GM18517 (cell line): ENCODE measurements around the gene STARD5.
A peak's percentile ranks its signal among the peaks of the same experiment; 100 is the strongest.
"Not testable (repeated sequence)": the region's sequence is repeated elsewhere in the genome, so short reads cannot be mapped to it uniquely, and the experiment has no call there.

Experiments
- ATAC-seq: cut with Tn5 transposase; IDR thresholded peaks from one replicate; pipeline ENCODE4 v1.9.1; 2021; ENCODE audit warnings: mild to moderate bottlenecking, moderate library complexity; ENCODE audit not compliant: unreplicated experiment

The STARD5 gene, protein sequence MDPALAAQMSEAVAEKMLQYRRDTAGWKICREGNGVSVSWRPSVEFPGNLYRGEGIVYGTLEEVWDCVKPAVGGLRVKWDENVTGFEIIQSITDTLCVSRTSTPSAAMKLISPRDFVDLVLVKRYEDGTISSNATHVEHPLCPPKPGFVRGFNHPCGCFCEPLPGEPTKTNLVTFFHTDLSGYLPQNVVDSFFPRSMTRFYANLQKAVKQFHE

DNA sequence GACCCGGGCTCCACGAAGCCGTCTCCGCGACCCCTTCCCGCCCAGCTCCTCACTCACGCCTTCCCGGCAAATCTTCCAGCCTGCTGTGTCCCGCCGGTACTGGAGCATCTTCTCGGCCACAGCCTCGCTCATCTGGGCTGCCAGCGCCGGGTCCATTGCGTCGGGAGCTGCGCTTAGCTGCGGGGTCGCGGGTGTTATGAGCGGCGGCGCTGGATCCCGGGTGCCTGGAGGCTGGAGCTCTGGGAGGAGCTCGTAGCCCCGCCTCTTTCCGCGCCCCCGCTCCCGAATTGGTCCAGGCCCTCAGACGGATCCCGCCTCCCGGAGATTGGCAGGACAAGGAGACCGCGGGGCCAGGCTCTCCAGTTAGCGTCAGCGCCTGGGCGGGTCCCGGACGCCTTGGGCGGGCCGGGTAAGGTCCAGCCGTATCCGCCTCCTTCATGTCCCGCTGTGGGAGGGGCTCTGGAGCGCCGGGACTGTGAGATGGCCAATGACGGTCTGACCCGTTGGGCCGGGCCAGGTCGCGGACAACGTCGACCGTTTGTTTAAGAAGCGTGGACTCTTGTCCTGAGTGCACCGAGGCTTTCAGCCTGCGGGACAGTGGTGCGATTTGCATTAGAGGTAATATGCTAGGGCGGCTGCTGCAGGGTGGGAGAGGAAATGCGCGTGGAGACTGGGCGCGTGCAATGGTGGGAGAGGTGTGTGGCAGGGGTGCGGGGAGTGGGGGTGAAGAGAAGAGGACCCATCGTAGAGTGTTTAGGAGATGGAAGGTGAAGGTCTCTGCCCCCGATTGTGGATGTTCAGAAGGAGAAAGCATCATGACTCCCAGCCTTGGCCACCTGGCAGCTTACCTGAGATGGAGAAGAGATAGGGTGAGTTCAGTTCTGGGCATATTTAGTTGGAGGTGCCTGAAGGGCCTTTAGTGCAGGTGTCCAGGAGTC lies at the start of gene STARD5:
STARD5 (minus strand) TSS at position 198 of the 938 bp plus-strand sequence; CDS start at position 156, 42 bp downstream.
- ATAC-seq, result peak; percentile 92

DNA sequence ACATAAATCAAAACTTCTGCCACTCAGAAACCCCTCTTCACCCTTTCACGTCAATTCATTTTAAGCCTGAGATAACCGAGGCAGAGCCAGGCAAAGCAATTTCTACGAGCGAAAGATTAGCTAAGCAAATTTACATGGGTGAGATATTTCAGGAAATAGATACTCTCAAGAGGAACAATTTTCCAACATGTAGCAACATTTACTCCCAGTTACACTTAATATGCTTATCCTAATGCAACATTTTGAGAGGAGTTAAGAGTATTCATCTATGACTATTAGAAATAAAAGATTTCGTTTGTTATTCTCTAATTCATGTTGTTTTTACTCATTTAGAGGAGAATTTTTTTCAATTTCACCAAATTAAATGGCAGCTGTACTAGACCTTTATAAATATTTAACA lies 49.2 kb upstream of the STARD5 start:
- no peak for ATAC-seq

DNA sequence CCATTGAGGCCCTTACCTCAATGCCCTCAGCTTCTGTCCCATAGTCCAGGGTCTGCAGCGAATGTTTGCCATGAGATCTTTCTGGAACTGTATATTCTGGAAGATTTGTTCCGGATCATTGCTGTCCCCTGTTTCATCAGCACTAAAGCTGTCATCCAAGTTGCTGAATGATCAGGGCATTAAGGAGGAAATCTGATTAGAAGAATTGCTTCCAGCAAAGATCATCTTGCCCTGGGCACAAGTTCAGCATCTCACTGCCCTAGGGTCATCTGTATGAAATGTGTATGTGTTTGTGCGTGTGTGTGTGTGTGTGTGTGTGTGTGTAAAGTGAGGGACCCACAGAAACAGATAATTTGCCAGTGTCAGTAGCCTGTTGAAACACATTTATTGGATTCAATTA lies 48.6 kb upstream of the STARD5 start:
- ATAC-seq, result no peak

DNA sequence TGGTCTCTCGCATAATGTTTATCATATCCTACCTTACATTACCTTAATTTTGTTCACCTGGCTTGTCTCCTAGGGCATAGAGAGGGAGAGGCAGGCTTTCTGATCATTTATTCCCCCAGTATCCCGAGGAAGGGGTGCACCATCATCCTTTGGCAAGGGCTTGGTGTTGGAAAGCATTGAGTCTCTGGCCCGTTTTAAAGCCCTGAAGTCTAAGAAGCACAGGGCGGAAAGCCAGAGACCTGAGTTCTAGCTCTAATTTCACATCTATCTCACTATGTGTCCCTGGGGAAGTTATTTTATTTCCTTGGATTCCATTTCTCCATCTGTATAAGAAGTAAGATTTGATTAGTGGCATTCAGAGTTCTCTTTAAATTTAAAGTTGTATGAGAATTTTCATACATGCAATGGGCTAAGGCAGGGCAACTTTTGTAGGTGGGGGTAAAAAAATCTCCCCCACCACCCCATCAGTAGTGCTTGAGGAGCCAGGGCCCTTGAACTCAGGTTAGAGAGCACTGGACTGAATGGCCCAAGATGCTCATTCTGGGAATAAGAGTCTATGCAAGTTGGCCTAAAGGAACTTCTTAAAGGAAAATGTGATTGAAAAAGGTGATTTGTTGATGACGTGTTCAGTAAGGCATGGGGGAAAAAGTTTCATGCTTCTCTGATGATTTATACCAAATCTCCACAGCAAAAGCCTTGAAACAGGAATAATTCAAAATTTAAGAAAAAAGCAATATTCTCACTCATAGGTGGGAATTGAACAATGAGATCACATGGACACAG lies 40.0 kb upstream of the STARD5 start:
- ATAC-seq, result no peak

DNA sequence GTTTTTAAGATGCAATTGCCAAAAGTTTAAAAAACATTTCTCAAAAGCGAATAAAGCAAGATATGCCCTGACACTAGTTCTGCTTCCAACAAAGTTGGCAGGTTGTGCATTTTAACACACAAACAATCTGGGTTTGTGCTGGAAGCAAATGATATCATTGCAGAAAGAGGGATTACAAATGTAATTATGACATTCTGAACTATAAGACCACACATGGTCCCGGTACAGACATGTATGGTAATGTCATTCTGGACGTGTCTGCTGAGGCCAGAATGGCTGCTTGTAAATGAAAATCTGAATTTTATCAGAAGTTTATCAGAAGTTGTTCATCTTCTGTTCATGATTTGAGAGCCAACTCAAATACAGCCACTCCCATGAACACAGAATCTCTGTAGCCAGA lies 39.3 kb upstream of the STARD5 start:
- no peak for ATAC-seq

DNA sequence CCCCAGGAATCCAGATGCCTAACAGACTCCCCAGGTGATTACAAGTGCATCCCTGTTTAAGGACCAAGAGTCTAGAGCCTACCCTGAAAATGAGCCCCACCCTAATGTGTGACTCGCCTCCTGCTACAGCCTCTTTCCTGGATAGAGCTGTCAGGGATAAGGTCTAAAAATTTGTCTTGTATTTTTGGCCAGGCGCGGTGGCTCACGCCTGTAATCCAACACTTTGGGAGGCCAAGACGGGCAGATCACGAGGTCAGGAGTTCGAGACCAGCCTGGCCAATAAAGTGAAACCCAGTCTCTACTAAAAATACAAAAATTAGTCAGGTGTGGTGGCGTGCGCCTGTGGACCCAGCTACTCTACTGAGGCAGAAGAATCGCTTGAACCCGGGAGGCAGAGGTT lies 38.8 kb upstream of the STARD5 start:
- no peak for ATAC-seq

DNA sequence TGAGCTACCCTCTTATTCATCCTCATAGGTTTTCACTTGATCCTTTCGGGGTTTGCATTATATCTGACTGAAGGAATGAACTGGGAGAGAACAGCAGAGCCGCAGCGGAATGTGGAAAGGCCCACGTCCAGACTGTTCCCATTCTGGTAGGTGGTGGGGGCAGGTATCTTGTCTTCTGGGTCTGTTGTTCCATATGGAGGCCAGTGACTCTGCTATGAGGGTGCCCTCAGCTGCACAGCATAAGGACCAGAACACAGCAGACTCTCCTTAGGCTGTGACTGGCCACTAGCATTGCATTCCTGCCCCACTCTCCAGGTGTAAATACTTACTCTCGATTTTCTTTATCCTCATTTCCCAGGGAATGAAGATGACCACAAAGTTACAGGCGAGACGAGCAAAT lies 38.0 kb upstream of the STARD5 start:
- ATAC-seq, result no peak

DNA sequence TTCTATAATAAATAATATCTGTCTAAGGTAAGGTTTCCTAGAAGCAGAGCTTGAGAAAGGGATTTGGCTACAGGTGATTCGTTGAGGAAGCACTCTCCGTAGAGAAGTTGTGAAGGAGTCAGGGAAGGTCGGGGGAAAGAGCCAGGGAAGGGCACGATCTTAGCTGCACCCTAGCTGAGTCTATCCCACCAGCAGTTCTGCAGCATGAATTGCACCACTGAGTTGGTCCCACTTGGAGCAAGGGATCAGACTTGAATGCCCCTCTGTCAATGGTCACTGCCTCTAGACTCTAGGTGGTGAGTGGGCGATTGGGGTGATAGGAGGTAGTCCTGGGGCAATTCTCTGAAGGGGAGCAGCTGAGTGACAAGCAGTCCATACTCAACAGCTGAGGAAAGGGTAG lies 36.5 kb upstream of the STARD5 start:
- no peak for ATAC-seq

DNA sequence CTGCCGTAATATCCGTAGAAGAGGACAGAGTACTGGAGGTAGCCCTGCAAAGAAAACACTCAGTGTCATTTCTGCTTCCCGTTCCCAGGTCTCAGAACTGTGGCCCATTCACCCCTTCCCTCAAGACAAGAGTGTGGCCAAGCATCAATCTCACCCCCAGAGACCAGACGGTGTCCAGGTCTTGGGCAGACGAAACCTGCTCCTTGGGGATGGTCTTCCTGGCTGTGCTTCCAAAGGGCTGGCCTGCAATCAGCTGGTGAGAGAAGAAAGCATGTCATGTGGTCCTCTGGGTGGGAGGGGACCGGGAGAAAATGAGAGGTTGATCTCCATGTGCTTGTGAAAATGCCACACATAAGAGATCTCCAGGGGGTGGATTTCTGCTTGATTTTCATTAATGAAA lies 34.3 kb upstream of the STARD5 start:
- ATAC-seq, result no peak

DNA sequence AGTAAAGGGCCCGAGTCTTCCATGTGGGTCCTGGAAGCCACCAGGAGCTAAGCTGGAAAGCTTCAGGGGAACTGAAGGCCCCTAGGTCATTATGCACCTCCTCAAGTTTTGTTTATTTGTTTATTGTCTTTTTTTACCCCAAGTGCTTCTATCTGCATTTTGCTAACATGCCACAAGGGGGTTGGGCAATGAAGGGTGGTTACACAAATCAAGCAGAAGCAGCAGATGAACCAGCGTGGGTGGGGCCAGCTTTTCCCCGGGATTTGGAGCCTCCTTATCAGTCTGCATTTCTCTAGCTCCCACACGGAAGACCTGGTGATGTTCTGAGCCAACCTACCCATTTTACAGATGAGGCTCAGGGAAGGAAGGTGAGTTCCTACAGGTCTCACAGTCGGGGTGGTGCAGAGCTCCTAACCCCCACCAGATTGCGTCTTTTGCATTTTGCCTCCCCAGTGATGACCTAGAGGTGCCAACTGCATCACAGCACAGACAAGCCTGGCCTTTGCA lies 33.3 kb upstream of the STARD5 start:
- ATAC-seq, result no peak

DNA sequence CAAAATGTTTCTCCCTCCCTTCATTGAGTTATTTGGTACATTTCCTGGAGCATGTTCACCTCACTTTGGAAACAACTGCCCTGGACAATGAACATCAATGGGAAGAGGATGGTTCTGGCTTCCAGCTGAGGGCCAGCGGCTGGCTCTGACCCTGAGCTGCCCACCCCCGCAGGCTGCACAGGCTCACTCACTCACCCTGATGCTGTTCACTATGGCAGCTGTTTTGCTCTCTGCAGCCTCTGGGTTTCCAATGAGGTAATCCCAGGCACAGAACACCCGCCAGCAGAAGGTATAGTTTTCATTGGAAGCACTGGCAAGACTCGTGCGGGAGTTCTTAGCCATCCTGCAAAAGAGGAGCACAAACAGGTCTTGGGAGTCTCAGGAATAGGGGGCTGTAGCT lies 32.3 kb upstream of the STARD5 start:
- ATAC-seq, result no peak

DNA sequence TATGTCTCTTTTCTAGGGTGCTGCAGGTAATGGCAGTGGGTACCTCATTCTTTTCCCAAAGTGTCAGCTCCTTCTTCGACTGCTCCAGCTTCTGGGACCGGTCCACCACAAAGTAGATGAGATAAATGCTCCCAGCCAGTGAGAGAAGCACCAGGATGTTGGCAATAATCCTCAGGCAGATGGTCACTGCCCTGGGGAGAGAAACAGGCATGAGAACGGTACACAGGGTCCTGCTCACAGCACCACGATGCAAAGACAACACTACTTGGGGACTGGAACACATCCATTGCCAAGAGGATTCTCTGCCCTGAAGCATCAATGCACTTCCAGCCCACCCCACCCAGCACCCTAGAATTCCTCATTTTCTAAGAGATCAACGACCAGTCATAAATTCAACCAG lies 27.7 kb upstream of the STARD5 start:
- ATAC-seq, result no peak

DNA sequence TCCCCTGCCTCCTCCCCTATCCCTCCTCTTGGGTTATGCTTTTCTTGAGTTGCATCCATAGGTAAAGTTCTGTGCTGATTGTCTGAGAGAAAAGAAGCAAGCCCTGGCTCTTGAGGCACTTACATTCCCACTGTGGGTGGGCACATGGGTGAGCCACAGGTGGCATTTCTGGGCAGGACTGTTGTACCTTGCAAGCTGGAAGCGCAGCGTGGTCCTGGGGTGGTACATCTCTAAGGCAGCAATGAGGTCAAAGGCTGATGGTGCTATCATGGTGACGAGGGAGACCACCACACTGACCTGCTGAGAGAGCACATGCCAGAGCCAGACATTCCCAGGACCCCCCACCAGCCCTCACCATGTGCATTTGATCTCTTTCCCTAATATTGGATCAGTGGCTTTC lies 25.3 kb upstream of the STARD5 start:
- ATAC-seq, result no peak

DNA sequence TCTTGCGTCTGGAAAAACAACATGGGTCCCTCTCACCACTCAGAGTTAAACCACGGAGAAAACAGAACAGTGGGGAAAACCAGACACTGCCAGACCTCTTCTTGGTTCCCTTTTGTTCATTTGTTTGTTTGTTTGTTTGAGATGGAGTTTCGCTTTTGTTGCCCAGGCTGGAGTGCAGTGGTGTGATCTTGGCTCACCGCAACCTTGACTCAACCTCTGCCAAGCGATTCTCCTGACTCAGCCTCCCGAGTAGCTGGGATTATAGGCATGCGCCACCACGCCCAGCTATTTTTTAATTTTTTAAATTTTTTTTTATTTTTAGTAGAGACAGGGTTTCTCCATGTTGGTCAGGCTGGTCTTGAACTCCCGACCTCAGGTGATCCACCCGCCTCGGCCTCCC lies 24.8 kb upstream of the STARD5 start:
- ATAC-seq, result not testable (repeated sequence)

DNA sequence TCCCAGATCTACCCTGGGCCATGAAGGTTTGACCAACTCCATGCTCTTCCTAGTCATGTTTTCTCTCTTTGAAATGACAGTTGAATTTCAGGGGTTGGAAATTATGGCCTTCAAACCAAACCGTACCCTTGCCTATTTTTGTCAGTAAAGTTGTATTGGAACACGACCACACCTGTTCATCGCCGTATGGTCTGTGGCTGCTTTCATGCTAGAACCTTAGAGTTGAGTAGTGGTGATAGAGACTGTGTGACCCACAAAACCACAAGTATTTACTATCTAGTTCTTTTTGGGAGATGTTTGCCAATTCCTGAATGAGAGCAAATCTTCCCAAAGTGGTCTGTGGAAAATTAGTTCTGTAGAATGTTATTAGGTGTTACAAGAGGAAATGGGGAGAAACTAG lies 24.0 kb upstream of the STARD5 start:
- ATAC-seq, result no peak

DNA sequence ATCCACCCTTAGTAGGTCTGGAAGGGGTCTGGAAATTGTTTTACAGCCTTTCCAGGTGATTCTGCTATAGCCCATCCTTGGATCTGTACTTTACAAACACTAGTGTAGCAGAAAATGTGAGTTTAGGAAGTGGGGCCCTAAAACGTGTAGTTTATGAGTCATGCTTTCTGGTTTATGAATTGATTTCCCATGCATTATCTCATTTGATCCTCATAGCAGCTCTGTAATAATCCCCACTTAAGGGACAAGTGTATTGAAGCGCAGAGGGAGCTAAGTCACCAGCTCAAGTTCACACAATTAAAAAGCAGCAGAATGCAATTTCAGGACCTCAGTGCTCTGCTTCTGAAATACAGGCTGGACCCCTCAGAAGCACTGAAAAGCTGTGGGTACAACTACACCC lies 22.7 kb upstream of the STARD5 start:
- no peak for ATAC-seq

DNA sequence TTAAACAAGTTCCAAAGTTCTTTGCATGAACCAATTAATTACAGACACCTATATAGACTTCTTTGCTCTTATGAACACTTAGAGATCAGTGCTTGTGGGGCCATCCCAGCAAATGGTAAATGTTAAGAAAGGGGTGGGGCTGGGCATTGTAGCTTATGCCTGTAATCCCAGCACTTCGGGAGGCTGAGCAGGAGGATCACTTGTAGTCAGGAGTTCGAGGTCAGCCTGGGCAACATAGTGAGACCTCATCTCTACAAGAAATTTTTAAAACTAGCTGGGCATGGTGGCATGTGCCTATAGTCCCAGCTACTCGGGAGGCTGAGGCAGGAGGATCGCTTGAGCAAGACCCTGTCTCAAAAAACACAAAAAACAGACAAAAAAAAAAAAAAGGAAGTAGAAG lies 19.4 kb upstream of the STARD5 start:
- no peak for ATAC-seq

DNA sequence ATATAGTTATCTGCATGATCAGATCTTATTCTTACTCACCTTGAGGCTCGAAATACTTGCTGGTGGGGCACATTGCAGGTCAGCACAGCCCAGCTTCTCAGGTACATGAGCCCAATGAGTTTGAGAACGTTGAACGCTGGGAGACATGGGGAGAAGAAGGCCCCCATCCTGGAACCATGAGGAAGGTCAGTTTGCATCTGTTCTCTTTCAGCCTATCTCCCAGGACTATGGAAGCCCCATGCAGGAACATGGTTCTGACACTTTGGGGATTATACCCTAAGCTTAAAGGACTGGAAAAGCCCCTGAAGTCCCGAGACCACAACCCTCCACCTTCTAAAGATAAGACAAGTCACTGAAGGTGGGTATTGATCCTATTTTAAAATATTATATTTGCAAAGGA lies 17.4 kb upstream of the STARD5 start:
- no peak for ATAC-seq

DNA sequence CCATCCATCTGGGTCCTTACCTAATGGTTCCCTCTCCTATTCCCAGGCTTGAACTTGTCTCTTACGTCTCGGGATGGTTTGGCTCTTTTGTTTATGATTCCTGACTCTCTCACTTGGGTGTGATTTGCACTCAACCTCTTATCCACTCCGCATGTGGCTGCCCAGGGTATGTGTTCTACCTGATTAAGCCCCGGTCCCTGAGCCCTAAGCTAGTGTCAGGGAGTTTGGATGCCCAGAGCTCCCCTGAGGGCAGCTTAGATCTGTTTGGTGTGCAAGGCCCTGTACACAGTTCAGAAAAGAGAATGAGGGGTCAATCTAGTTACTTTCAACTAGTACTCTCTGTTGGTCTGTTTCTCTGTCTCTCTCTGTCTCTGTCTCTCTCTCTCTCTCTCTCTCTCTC lies 15.9 kb upstream of the STARD5 start:
- ATAC-seq, result no peak

DNA sequence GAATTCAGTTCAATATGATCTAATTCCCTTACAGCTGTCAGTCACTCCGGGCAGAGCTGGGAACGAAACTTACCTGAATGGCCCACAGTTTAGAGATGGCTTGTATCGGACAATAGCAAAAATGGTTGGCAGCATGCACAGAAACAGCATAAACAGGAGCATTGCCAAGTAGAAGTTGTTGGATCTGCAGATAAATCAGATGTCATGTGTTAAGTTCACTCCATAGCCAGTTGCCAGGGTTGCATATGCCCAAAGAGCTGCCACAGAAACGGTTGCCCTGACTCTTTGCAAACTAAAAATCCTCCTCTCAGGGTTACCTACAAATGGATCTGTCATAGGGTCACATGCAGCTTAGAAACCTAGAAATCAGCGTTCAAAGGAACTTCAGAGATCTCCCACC lies 15.4 kb upstream of the STARD5 start:
- no peak for ATAC-seq
